Kidney (tissue), 14 donors: ENCODE measurements around the gene DDIAS. TPM values are rescaled to one million over a fixed set of nuclear protein-coding genes. Genes with fewer than 3 reads are reported as not detected.
A peak's percentile ranks its signal among the peaks of the same experiment; 100 is the strongest.

Experiments used
- DNase-seq, 5 donors: peaks; one replicate each; pipeline ENCODE4 v3.0.0-alpha.2; 2013 to 2020
- FAIRE-seq: peaks from 2 replicates; lab custom pipeline; 2012; peaks lifted over from hg19 to GRCh38; lab: Jason Lieb, UNC
- H3K27ac ChIP-seq, 2 donors: one replicate each; pipeline ENCODE4 v1.7.0; 2013; ENCODE audit warnings: low read depth in 2 of 2, low read length in 2 of 2, inconsistent platforms in 1 of 2
- H3K27me3 ChIP-seq: one replicate; pipeline ENCODE4 v1.7.1; 2013; ENCODE audit warnings: low read length, inconsistent platforms; ENCODE audit not compliant: control insufficient read depth, insufficient read depth
- H3K36me3 ChIP-seq, 3 donors: one replicate each; pipeline versions ENCODE4 v1.7.0 to v1.7.1; 2013; ENCODE audit warnings: low read length in 3 of 3, control low read depth in 1 of 3, inconsistent platforms in 1 of 3; ENCODE audit not compliant: insufficient read depth in 3 of 3, control insufficient read depth in 2 of 3
- H3K4me1 ChIP-seq, 3 donors: one replicate each; pipeline versions ENCODE4 v1.7.0 to v1.7.1; 2013; ENCODE audit warnings: low read length in 3 of 3, inconsistent platforms in 1 of 3, low read depth in 1 of 3; ENCODE audit not compliant: control insufficient read depth in 2 of 3, insufficient read depth in 2 of 3
- H3K4me3 ChIP-seq, 3 donors: one replicate each; pipeline versions ENCODE4 v1.7.0 to v1.8.1; 2013; ENCODE audit warnings: low read length in 3 of 3, control low read depth in 1 of 3, inconsistent platforms in 1 of 3
- H3K9ac ChIP-seq, 3 donors: one replicate each; pipeline versions ENCODE4 v1.7.0 to v1.7.1; 2013; ENCODE audit warnings: low read length in 3 of 3, control low read depth in 1 of 3, inconsistent platforms in 1 of 3
- H3K9me3 ChIP-seq, 3 donors: one replicate each; pipeline versions ENCODE4 v1.7.0 to v1.7.1; 2013; ENCODE audit warnings: low read length in 3 of 3, control low read depth in 1 of 3, inconsistent platforms in 1 of 3; ENCODE audit not compliant: control insufficient read depth in 2 of 3, insufficient read depth in 1 of 3
- CTCF ChIP-seq: IDR thresholded peaks from 3 replicates; pipeline ENCODE4 v1.5.1; 2012; ENCODE audit warnings: mild to moderate bottlenecking, moderate library complexity, borderline replicate concordance; ENCODE audit not compliant: insufficient read depth; ENCODE audit errors: extremely low read depth
- intact Hi-C: fragments of 100-400 bp; cut with DNase I; formaldehyde crosslinking; loops from one replicate; pipeline ENCODE4 v1.11.1; 2022
- polyA plus RNA-seq: library from polyadenylated mRNA; stranded (reverse); fragments of 350-450 nt; fragmentation: Illumina TruSeq; extraction: RNeasy Lipid Tissue Mini Kit (QIAGEN cat#74804); gene quantifications from one replicate; pipeline ENCODE4 v1.2.3, GENCODE V29; 2014; ENCODE audit warnings: low read depth, low replicate concordance; ENCODE audit not compliant: insufficient read depth
- total RNA-seq: library from RNA; stranded (reverse); fragmentation: NEBNext Ultra II Directional; extraction: Animal tissue kit (Norgen Biotek cat#: 25700); gene quantifications from one replicate; pipeline ENCODE4 v1.2.1, GENCODE V29; 2021
- donor health status: control.
- donor health status: control.
- donor health status: control.
- donor health status: control.
- donor health status: control.
- donor health status: DM: yes; HTN: yes; CAD: no.
- donor health status: Normal renal cell carcinoma (clear cell type).

DDIAS gene
- total and polyA plus RNA-seq, 2 donors from 2014 or later = 0.19 to 1.4 TPM

DNA sequence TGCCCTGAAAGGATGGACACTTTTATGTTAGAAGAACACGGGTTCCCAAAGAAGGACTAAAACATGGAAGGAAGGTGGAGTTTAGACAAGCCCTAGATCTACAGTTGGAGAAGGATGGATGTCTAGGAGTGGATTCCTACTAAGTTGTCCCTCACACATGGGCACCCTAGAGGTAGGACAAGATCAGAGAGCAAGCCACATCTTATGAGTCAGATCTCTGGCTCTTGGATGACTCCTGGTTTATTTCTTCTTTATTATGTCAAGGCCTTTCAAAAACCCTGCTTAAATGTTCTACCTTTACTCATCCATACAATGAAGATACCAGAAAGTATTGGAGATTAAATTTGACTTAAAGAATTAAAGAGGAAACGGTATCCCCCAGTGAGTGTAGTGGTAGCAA, 35.7 kb upstream of the DDIAS start:
- Histone ChIP-seq H3K27me3 (no peaks in the 10 kb centered on the region), H3K9ac (no peak overlapping the region), H3K4me1 (peaks cover 0 to 14% (median 9%) of the 10 kb centered on the region in 3 donors), H3K4me3 (no peak overlapping the region), H3K9me3 (no peaks in the 10 kb centered on the region), H3K27ac (no peak overlapping the region), H3K36me3 (no peaks in the 10 kb centered on the region)
- intact Hi-C loops = no loop called here
- FAIRE-seq = no peak
- TF ChIP-seq CTCF = no peak
- no peak for DNase-seq

- DNase-seq (peak in 4 of 5 donors; percentile 66 to 91 (median 86)), FAIRE-seq (no peak)
- Histone ChIP-seq H3K9ac (no peak overlapping the region), H3K36me3 (no peaks in the 10 kb centered on the region), H3K9me3 (no peaks in the 10 kb centered on the region), H3K27ac (no peak overlapping the region), H3K27me3 (no peaks in the 10 kb centered on the region), H3K4me1 (peaks cover 0 to 14% (median 9%) of the 10 kb centered on the region in 3 donors), H3K4me3 (peak overlapping the region in 2 of 3 donors; percentile 4 to 37)
- intact Hi-C loops = no loop called here
- TF ChIP-seq CTCF = peak; percentile 75
Observed at GRCh38 chr11:82867495-82868082, 33.9 kb upstream of the DDIAS start.

- DNase-seq (no peak), FAIRE-seq (no peak)
- Histone ChIP-seq H3K9ac (no peak overlapping the region), H3K9me3 (no peaks in the 10 kb centered on the region), H3K27ac (no peak overlapping the region), H3K4me3 (no peak overlapping the region), H3K36me3 (no peaks in the 10 kb centered on the region), H3K27me3 (no peaks in the 10 kb centered on the region), H3K4me1 (peaks cover 0 to 14% (median 9%) of the 10 kb centered on the region in 3 donors)
- intact Hi-C loops = no loop called here
- TF ChIP-seq CTCF = no peak
Observed at GRCh38 chr11:82869657-82870056, 31.9 kb upstream of the DDIAS start.

DNA sequence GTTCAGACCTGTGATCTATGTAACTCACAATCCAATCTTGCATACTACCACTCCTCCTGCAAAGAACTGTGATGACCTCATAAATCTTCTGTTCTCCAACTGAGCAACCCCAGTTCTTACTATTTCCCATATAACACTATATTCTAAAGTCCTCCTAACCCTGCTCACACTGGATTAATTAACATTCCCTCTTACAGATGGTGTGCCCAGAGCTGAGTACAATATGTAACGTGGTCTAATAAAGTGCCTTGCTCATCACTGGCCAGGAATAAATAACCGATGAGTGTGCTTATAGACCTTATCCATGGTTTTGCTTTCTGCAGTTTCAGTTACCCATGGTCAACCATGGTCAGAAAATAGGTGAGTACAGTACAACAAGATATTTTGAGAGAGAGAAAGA, 29.9 kb upstream of the DDIAS start:
- no peak for FAIRE-seq
- intact Hi-C loops = no loop called here
- no peak for TF ChIP-seq CTCF

More for the DNA sequence above, 29.9 kb upstream of the DDIAS start:
- Histone ChIP-seq H3K9ac (no peak overlapping the region), H3K27ac (no peak overlapping the region), H3K36me3 (no peaks in the 10 kb centered on the region), H3K4me1 (peaks cover 0 to 18% (median 9%) of the 10 kb centered on the region in 3 donors), H3K4me3 (no peak overlapping the region), H3K27me3 (no peaks in the 10 kb centered on the region), H3K9me3 (no peaks in the 10 kb centered on the region)
- DNase-seq = no peak
